Activated CD4-positive, alpha-beta memory T cell treated with anti-CD3 and anti-CD28 coated beads, Interleukin-2, amount 10 ng/mL, durations not matched to agents 7 days and 5 days (primary cell): ENCODE results near the gene ALOXE3. TPM values are rescaled to one million over a fixed set of nuclear protein-coding genes. Genes with fewer than 3 reads are reported as not detected.

Source experiments
- CTCF ChIA-PET: fragments of 350-600 bp; sonication (Branson Sonifier 250); formaldehyde crosslinking; loops from one replicate; lab custom pipeline; 2021; ENCODE audit warnings: antibody characterized with exemption, inconsistent platforms; lab: Charles Lee
- POLR2A ChIA-PET: fragments of 350-600 bp; sonication (Branson Sonifier 250); formaldehyde crosslinking; loops from one replicate; lab custom pipeline; 2021; ENCODE audit warnings: antibody characterized with exemption; lab: Charles Lee
- DNase-seq: peaks from one replicate; pipeline ENCODE4 v3.0.0-alpha.2; 2020
- H3K27ac Mint-ChIP-seq: one replicate; pipeline ENCODE4 v1.8.0; 2021; ENCODE audit warnings: mild to moderate bottlenecking, mixed read lengths
- H3K27me3 Mint-ChIP-seq: one replicate; pipeline ENCODE4 v1.8.0; 2021; ENCODE audit warnings: mixed read lengths
- H3K36me3 Mint-ChIP-seq: one replicate; pipeline ENCODE4 v1.8.0; 2021; ENCODE audit warnings: low read depth, mixed read lengths
- H3K4me1 Mint-ChIP-seq: one replicate; pipeline ENCODE4 v1.8.0; 2021; ENCODE audit warnings: mixed read lengths
- H3K4me3 Mint-ChIP-seq: one replicate; pipeline ENCODE4 v1.8.0; 2021; ENCODE audit warnings: mild to moderate bottlenecking, mixed read lengths
- H3K9me3 Mint-ChIP-seq: one replicate; pipeline ENCODE4 v1.8.0; 2021; ENCODE audit warnings: mixed read lengths
- total RNA-seq, 2 experiments: library from RNA; stranded (reverse); gene quantifications; one replicate each; pipeline ENCODE4 v1.2.3, GENCODE V29; 2021

ALOXE3 gene
- total RNA-seq, 2 experiments from 2014 or later = not detected

DNA sequence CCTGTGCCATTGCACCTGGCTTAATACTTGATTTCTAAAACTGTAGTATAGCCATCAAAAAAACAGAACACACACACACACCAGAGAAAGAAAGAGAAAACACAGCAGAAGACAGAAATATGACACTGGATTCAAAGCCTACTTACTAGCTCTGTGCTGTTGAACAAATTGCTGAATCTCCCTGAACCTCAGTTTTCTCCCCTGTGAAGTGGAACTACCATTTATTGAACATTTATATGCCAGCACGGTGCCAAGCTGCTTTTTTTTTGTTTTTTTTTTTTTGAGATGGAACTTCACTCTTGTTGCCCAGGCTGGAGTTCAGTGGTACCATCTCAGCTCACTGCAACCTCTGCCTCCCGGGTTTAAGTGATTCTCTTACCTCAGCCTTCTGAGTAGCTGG is 17.6 kb downstream of the ALOXE3 start:
- POLR2A ChIA-PET = interaction anchor here (2.1 kb wide), 1 partner anchor 73 kb away, joined by 6 read pairs; no protein-coding TSS in a partner anchor
- H3K4me3 Mint-ChIP-seq = no peak overlapping the region
- peaks cover 18% of the 10 kb centered on the region for H3K27me3 Mint-ChIP-seq
- no peaks in the 10 kb centered on the region for H3K36me3 Mint-ChIP-seq
- H3K4me1 Mint-ChIP-seq = peaks cover 4% of the 10 kb centered on the region
- CTCF ChIA-PET = interaction anchor here (0.6 to 3.5 kb wide), 7 partner anchors 9 to 38 kb away, joined by 3 to 21 read pairs (median 4); partner anchors contain the start of gene ALOXE3
- H3K9me3 Mint-ChIP-seq = no peaks in the 10 kb centered on the region
- no peak for DNase-seq
- no peak overlapping the region for H3K27ac Mint-ChIP-seq

DNA sequence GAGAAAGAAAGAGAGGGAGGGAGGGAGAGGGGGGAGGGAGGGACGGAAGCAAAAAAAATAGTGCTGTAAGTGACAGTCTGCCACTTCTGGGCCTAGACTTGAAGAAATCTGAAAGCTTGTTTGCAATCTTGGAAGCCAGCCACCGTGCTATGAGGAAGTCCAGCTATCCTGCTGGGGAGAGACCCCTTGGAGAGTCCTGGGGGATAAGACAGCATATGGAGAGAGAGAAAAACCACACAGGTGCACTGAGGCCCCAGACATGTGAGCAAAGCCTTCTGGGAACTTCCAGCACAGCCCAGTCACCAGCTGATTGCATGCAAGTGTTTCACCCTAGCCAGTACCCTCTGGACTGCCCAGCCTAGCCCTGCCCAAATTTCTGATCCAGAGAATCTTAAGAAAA is 18.2 kb downstream of the ALOXE3 start:
- Mint-ChIP-seq H3K36me3 (no peaks in the 10 kb centered on the region), H3K4me3 (no peak overlapping the region), H3K4me1 (peaks cover 4% of the 10 kb centered on the region), H3K9me3 (no peaks in the 10 kb centered on the region), H3K27ac (no peak overlapping the region), H3K27me3 (peaks cover 21% of the 10 kb centered on the region)
- DNase-seq = no peak
- ChIA-PET CTCF (interaction anchor here (1.1 to 3.5 kb wide), 5 partner anchors 10 to 38 kb away, joined by 3 to 21 read pairs (median 5); partner anchors contain the start of gene ALOXE3), POLR2A (interaction anchor here (2.1 kb wide), 1 partner anchor 73 kb away, joined by 6 read pairs; no protein-coding TSS in a partner anchor)

DNA sequence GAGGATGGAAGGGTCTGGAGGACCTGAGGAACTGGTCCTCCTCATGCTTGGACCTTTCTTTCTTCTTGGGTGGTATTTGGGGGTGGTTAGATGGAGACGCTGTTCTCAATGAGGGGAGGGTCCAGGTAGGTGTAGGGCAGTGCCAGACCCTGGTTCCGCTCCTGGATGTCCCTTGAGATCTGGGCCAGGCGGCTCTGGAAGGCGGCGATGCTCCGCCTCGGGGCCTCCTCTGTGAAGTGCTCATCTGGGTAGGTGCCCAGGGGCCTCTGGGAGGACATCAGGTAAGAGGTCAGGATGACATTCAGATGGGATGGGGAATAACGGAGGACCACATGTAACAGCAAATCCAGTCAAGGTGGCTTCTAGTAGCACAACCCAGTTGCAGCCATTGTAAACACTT is 21.8 kb downstream of the ALOXE3 start:
- H3K4me3 Mint-ChIP-seq = no peak overlapping the region
- no peaks in the 10 kb centered on the region for H3K9me3 Mint-ChIP-seq
- peaks cover 33% of the 10 kb centered on the region for H3K27me3 Mint-ChIP-seq
- H3K4me1 Mint-ChIP-seq = peaks cover 16% of the 10 kb centered on the region
- no peaks in the 10 kb centered on the region for H3K36me3 Mint-ChIP-seq
- ChIA-PET POLR2A (no interaction called here), CTCF (no interaction called here)
- H3K27ac Mint-ChIP-seq = no peak overlapping the region
- no peak for DNase-seq

DNA sequence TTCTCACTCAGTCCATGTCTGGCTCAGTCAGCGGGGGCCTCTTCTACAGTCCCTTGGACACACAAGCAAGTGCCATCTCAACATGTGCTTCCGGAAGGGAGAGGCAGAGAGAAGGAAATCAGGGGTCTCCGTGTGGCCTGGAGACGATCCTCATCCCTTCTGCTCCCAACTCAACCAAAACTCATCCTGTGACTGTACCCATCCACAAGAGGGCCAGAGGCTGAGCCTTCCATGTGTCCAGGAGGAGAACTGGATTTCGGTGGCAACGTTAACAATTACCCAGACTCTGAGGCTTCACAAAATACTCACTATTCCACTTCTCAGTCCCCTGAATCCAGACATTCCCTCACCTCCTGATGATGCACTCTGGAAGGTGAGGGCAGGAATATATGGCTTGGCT is 23.0 kb downstream of the ALOXE3 start:
- peaks cover 16% of the 10 kb centered on the region for H3K4me1 Mint-ChIP-seq
- POLR2A ChIA-PET = no interaction called here
- no peaks in the 10 kb centered on the region for H3K9me3 Mint-ChIP-seq
- H3K27me3 Mint-ChIP-seq = peaks cover 40% of the 10 kb centered on the region
- H3K4me3 Mint-ChIP-seq = no peak overlapping the region
- no peak for DNase-seq
- H3K27ac Mint-ChIP-seq = no peak overlapping the region
- H3K36me3 Mint-ChIP-seq = no peaks in the 10 kb centered on the region
- CTCF ChIA-PET = interaction anchor here (3.6 to 3.9 kb wide), 2 partner anchors 15 to 16 kb away, joined by 12 to 67 read pairs; no protein-coding TSS in a partner anchor

GRCh38 chr17:8091033-8091687 is 27.2 kb downstream of the ALOXE3 start:
- Mint-ChIP-seq H3K36me3 (no peaks in the 10 kb centered on the region), H3K27ac (no peak overlapping the region), H3K9me3 (no peaks in the 10 kb centered on the region), H3K4me3 (no peak overlapping the region), H3K4me1 (peaks cover 16% of the 10 kb centered on the region), H3K27me3 (peaks cover 45% of the 10 kb centered on the region)
- CTCF ChIA-PET = interaction anchor here (0.5 to 4.2 kb wide), 9 partner anchors 8 to 687 kb away, joined by 4 to 68 read pairs (median 5); partner anchors contain the start of genes ALOXE3 and TMEM256
- POLR2A ChIA-PET = interaction anchor here (0.7 to 0.9 kb wide), 2 partner anchors 19 to 36 kb away, joined by 3 read pairs; no protein-coding TSS in a partner anchor
- DNase-seq = no peak

DNA sequence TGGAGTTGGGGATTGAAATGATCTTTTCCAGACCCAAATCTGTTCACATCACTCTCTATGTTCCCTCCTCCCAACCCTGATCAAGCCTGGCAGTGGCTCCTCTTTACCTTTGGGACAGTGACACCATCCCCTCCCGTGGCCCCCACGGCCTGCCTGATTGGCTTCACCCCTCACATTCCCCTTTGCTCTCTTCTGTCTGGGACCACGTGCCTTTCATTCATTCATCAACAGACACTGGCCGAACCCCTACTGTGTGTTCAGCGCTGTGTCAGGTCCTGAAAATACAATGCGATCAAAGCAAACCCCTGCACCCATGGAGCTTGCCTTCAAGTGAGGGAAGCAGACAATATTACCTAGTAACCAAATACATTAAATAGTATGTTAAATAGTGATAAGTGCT is 28.6 kb downstream of the ALOXE3 start:
- Mint-ChIP-seq H3K27me3 (peaks cover 32% of the 10 kb centered on the region), H3K27ac (no peak overlapping the region), H3K4me3 (no peak overlapping the region), H3K36me3 (no peaks in the 10 kb centered on the region), H3K9me3 (no peaks in the 10 kb centered on the region), H3K4me1 (peaks cover 9% of the 10 kb centered on the region)
- no peak for DNase-seq
- ChIA-PET POLR2A (interaction anchor here (0.9 kb wide), 1 partner anchor 30 kb away, joined by 3 read pairs; no protein-coding TSS in a partner anchor), CTCF (interaction anchor here (1.5 to 3.1 kb wide), 4 partner anchors 9 to 29 kb away, joined by 4 to 11 read pairs (median 6); partner anchors contain the start of gene ALOXE3)

DNA sequence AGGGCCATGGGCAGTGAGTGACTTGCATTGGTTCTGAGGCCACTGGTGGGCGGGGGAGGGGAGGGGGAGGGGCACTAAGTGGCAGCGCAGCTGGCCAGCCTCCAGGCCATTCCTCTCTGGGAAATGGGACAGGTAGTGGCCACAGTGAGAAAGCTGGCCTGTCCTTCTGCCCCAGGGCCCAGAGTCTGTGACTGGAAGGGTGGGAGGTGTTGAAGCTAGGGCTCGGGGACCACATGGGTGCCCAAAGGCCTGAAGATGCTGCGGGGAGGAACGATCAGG is 30.4 kb downstream of the ALOXE3 start:
- H3K27me3 Mint-ChIP-seq = peaks cover 27% of the 10 kb centered on the region
- no peak overlapping the region for H3K27ac Mint-ChIP-seq
- no peaks in the 10 kb centered on the region for H3K4me1 Mint-ChIP-seq
- no peaks in the 10 kb centered on the region for H3K36me3 Mint-ChIP-seq
- ChIA-PET POLR2A (interaction anchor here (0.8 kb wide), 1 partner anchor 44 kb away, joined by 3 read pairs; no protein-coding TSS in a partner anchor), CTCF (interaction anchor here (0.7 to 3.1 kb wide), 4 partner anchors 17 to 231 kb away, joined by 3 to 11 read pairs (median 3); partner anchors contain the start of genes ALOXE3 and NAA38)
- H3K4me3 Mint-ChIP-seq = no peak overlapping the region
- DNase-seq = no peak
- no peaks in the 10 kb centered on the region for H3K9me3 Mint-ChIP-seq

GRCh38 chr17:8087075-8087951 is 31.0 kb downstream of the ALOXE3 start, which contains the start of gene ALOX12B:
Gene ALOX12B (minus strand): TSS chr17:8087716. CDS start chr17:8087442, 274 bp downstream.
- no peaks in the 10 kb centered on the region for H3K9me3 Mint-ChIP-seq
- no peaks in the 10 kb centered on the region for H3K4me1 Mint-ChIP-seq
- no peak within 1 kb of the TSS for H3K4me3 Mint-ChIP-seq
- CTCF ChIA-PET = interaction anchor here (0.7 to 3.1 kb wide), 5 partner anchors 12 to 230 kb away, joined by 3 to 11 read pairs (median 3); partner anchors contain the start of genes ALOXE3 and NAA38
- H3K27ac Mint-ChIP-seq = no peak within 1 kb of the TSS
- POLR2A ChIA-PET = interaction anchor here (0.8 to 1.1 kb wide), 2 partner anchors 23 to 44 kb away, joined by 3 read pairs; no protein-coding TSS in a partner anchor
- H3K36me3 Mint-ChIP-seq = no peaks in the 10 kb centered on the region
- no peak for DNase-seq
- peaks cover 22% of the 10 kb centered on the region for H3K27me3 Mint-ChIP-seq

DNA sequence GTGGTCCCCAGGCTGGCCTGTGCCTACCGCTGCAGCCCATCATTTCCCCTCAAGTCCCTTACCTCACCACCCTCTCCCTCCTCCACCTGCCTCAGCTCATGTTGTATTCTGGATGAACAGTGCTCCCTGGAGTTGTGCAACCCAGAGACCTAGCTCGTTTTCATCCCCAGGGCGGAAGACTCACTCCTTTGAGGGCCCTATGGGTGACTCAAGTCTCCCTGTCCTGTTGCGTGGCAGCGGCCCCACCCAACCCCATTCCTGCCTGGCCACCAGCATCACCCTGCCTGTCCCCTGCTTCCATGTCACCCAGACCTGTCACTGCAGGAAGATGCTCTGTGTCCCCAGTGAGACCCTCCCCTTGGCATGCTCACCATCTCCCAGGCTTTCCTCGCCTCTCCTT is 34.1 kb downstream of the ALOXE3 start:
- Mint-ChIP-seq H3K4me1 (peaks cover 10% of the 10 kb centered on the region), H3K9me3 (no peaks in the 10 kb centered on the region), H3K27ac (no peak overlapping the region), H3K4me3 (no peak overlapping the region), H3K27me3 (peaks cover 7% of the 10 kb centered on the region), H3K36me3 (no peaks in the 10 kb centered on the region)
- CTCF ChIA-PET = interaction anchor here (2.0 to 2.9 kb wide), 3 partner anchors 9 to 26 kb away, joined by 8 to 24 read pairs (median 19); no protein-coding TSS in a partner anchor
- no peak for DNase-seq
- POLR2A ChIA-PET = interaction anchor here (1.3 kb wide), 1 partner anchor 15 kb away, joined by 3 read pairs; no protein-coding TSS in a partner anchor

DNA sequence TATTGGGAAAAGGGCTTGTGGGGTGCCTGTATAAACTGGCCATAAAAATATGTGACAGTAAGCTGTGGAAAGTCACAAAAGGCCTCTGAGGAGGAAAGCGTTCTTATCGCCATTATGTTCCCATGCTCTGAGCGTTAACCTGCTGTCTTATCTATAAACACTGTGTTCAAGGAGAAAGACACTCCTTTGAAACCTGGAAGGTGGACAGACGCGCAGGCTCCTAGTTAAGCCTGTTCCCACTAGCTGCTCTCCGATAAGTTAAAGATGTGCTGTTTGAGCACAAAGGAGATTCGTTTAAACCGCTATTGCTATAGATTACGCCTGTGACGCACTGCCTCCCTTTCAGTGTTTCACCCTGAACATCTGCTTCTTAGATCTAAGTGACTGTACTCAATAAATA is 36.0 kb downstream of the ALOXE3 start:
- Mint-ChIP-seq H3K27ac (no peak overlapping the region), H3K4me1 (peaks cover 13% of the 10 kb centered on the region), H3K4me3 (no peak overlapping the region), H3K9me3 (no peaks in the 10 kb centered on the region), H3K27me3 (peaks cover 3% of the 10 kb centered on the region), H3K36me3 (no peaks in the 10 kb centered on the region)
- no peak for DNase-seq
- POLR2A ChIA-PET = no interaction called here
- CTCF ChIA-PET = interaction anchor here (0.6 to 2.9 kb wide), 4 partner anchors 8 to 76 kb away, joined by 3 to 24 read pairs (median 14); no protein-coding TSS in a partner anchor

DNA sequence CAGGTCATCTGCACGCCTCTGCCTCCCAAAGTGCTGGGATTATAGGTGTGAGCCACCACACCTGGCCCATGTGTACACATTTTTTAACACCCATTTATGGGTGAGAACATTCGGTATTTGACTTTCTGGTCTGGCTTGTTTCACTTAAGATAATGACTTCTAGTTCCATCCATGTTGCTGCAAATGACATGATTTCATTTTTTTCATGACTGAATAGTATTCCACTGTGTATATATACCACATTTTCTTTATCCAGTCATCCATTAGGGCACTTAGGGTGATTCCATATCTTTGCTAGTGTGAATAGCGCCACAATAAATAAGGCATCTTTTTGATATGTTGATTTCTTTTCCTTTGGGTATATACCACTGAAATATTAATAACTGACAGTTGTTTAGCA is 36.4 kb downstream of the ALOXE3 start:
- Mint-ChIP-seq H3K36me3 (no peaks in the 10 kb centered on the region), H3K9me3 (no peaks in the 10 kb centered on the region), H3K4me1 (peaks cover 13% of the 10 kb centered on the region), H3K4me3 (no peak overlapping the region), H3K27me3 (peaks cover 3% of the 10 kb centered on the region), H3K27ac (no peak overlapping the region)
- DNase-seq = no peak
- CTCF ChIA-PET = interaction anchor here (2.0 to 3.6 kb wide), 4 partner anchors 8 to 28 kb away, joined by 8 to 30 read pairs (median 22); no protein-coding TSS in a partner anchor
- POLR2A ChIA-PET = no interaction called here

- Mint-ChIP-seq H3K4me3 (no peak overlapping the region), H3K4me1 (peaks cover 13% of the 10 kb centered on the region), H3K27me3 (peaks cover 8% of the 10 kb centered on the region), H3K36me3 (no peaks in the 10 kb centered on the region), H3K9me3 (no peaks in the 10 kb centered on the region), H3K27ac (no peak overlapping the region)
- no peak for DNase-seq
- ChIA-PET CTCF (interaction anchor here (0.7 to 3.6 kb wide), 5 partner anchors 11 to 136 kb away, joined by 3 to 30 read pairs (median 3); no protein-coding TSS in a partner anchor), POLR2A (interaction anchor here (1.0 kb wide), 1 partner anchor 24 kb away, joined by 3 read pairs; no protein-coding TSS in a partner anchor)
Measured at GRCh38 chr17:8080799-8081219, 37.5 kb downstream of the ALOXE3 start.
